ENCODE measurements around the gene MCTS1.
"Not testable (repeated sequence)": the region's sequence is repeated elsewhere in the genome, so short reads cannot be mapped to it uniquely, and the experiment has no call there.

The MCTS1 gene, protein sequence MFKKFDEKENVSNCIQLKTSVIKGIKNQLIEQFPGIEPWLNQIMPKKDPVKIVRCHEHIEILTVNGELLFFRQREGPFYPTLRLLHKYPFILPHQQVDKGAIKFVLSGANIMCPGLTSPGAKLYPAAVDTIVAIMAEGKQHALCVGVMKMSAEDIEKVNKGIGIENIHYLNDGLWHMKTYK

DNA sequence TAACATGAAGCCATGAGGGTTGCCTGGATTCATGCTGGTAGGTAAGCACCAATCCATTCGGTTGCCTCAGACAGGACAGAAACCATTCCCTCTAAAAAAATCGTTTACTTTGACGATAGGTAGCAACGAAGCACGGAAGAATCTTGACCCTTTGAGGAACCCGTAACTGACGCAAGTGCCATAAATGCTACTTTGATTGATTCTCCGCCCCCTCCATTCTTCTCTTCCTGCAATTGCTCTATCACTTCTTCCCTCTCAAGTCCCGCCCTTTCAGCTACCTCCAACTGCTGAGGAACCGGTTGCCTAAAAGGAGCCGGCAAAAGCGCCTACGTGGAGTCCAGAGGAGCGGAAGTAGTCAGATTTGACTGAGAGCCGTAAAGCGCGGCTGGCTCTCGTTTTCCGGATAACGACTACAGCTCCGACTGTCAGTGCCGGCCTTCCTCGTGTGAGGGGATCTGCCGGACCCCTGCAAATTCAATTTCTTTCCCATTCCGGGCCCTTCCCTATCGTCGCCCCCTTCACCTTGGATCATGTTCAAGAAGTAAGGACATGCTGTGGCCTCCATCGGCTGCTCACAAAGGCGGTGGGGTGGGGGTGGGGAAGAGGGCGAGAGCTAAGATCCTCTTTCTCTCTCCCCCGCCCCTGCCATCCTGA is at the start of gene MCTS1:
Gene MCTS1 (plus strand): TSS at position 395 of the 654 bp plus-strand sequence. CDS start 136 bp downstream, at position 531.
- Mint-ChIP-seq H3K27me3 (no peaks in the 10 kb centered on the region), H3K27ac (peak within 1 kb of the TSS; percentile 100), H3K4me1 (peaks cover 17% of the 10 kb centered on the region), H3K4me3 (peak within 1 kb of the TSS; percentile 96), H3K36me3 (peaks cover 11% of the 10 kb centered on the region), H3K9me3 (no peaks in the 10 kb centered on the region)
- peak; percentile 88 for DNase-seq
- CTCF ChIA-PET = interaction anchor here (1.0 kb wide), 1 partner anchor 42 kb away, joined by 3 read pairs; no protein-coding TSS in a partner anchor

DNA sequence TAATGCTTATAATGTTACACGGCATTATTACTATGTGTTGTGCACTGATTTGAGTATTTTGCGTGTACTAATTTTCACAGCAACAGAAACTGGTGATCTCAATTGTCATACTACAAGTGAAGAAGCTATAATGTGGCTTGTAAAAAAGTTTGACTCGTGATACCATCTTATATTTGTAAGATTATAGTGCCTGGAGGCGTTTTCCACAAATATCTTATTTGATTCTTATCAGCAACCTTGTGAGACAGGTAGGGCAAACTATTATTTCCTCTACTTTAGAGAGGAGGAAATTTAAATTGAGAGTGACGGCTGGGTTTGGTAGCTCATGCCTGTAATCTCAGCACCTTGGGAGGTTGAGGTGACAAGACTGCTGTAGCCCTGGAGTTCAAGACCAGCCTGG is 47.6 kb upstream of the MCTS1 start:
- H3K4me3 Mint-ChIP-seq = no peak overlapping the region
- no peak overlapping the region for H3K27ac Mint-ChIP-seq

DNA sequence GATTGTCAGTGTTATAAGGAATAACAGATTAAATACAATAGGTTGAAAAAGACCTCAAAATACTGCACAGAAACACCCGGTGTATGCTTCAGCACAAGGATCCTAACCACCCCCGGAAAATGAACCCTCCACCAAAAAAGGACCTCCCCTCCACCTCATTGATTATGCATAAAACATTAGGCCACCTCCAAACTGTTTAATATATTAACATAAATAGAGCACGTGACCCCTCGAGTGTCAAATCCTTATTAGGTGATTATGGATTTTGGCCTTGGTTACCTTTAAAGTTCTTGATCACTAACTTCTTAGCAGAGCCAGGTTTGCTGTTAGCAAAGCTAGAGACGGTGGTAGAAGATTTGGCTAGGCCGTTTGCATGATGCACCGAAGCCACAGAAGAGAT is 44.1 kb upstream of the MCTS1 start:
- H3K9me3 Mint-ChIP-seq = no peaks in the 10 kb centered on the region
- H3K27me3 Mint-ChIP-seq = no peaks in the 10 kb centered on the region
- peaks cover 21% of the 10 kb centered on the region for H3K36me3 Mint-ChIP-seq
- H3K27ac Mint-ChIP-seq = peak overlapping the region; percentile 98
- CTCF ChIA-PET = interaction anchor here (0.7 kb wide), 2 partner anchors 309 to 716 kb away, joined by 3 read pairs; no protein-coding TSS in a partner anchor
- peak; percentile 20 for DNase-seq
- peaks cover 39% of the 10 kb centered on the region for H3K4me1 Mint-ChIP-seq
- peak overlapping the region; percentile 93 for H3K4me3 Mint-ChIP-seq

More for the DNA sequence above, 47.6 kb upstream of the MCTS1 start:
- H3K9me3 Mint-ChIP-seq = no peaks in the 10 kb centered on the region
- peaks cover 33% of the 10 kb centered on the region for H3K4me1 Mint-ChIP-seq
- no peak for DNase-seq
- no peaks in the 10 kb centered on the region for H3K27me3 Mint-ChIP-seq
- CTCF ChIA-PET = no interaction called here
- H3K36me3 Mint-ChIP-seq = peaks cover 27% of the 10 kb centered on the region

DNA sequence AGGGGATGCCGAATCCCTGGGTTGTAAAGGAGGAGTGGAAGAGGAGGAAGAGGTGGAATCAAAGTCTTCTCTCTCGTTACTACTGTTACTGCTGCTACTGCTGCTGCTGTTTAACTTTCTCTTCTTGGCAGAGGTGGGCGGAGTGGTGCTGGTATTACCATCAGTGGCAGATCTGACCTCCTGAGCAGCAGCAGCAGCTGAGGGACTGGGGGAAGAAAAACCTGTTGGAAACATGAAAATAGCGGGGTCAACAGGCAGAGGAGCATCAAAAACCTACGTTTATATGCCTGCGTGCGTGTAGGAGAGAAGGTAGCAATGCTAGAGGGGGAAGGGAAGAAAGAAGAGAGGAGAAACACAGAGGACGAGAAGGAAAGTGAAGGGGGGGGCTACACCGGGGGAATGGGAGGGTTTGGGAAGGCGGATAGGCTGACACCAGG is 43.5 kb upstream of the MCTS1 start:
- Mint-ChIP-seq H3K9me3 (no peaks in the 10 kb centered on the region), H3K4me3 (peak overlapping the region; percentile 93), H3K27ac (peak overlapping the region; percentile 98), H3K36me3 (peaks cover 21% of the 10 kb centered on the region), H3K4me1 (peaks cover 35% of the 10 kb centered on the region), H3K27me3 (no peaks in the 10 kb centered on the region)
- CTCF ChIA-PET = interaction anchor here (0.7 kb wide), 2 partner anchors 309 to 717 kb away, joined by 3 read pairs; no protein-coding TSS in a partner anchor
- peak; percentile 56 for DNase-seq

DNA sequence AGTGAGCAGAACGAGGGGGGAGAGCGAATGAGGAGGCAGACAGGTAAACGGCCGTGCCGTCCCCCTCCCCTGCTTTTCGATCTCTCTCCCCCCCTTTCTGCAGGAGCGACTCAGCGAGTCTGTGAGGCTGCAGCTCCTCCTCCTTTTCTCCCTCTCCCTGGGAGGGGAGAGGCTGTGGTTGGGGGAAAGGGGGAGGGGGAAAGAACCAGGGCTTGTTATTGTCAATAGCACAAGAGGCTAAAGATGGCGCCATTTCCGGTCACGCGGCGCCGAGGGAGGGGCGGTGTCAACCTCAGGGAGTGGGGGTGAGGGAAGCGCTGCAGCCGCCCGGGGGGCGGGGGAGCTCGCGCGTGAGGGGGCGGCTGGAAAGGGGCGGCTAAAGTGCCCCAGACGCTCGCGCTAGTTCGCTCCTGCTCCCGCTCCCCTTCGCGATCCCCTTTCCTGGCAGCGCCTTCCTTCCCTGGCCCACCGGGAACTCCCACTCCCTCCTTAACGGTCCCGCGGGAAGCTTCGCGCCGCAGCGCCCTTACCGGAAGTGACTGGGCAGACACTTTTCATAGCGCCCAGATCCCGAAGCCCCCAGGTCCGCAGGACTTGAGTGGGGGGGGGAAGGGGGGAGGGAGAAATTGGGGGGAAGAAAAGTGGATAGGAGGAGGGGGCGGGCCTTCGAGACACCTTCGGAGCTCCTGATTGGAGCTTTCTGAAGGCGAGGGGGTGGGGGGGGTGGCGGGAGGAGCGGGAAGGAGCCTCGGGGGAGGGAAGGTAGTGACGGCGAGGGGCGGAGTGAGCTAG is 42.9 kb upstream of the MCTS1 start, which contains the start of gene CUL4B:
Gene CUL4B (minus strand): TSS at position 121 of the 792 bp plus-strand sequence. CDS start 324 bp downstream, outside the sequence.
- Mint-ChIP-seq H3K4me3 (peak within 1 kb of the TSS; percentile 93), H3K27ac (peak within 1 kb of the TSS; percentile 98), H3K36me3 (peaks cover 20% of the 10 kb centered on the region), H3K4me1 (peaks cover 34% of the 10 kb centered on the region), H3K27me3 (no peaks in the 10 kb centered on the region), H3K9me3 (no peaks in the 10 kb centered on the region)
- DNase-seq = peak; percentile 95
- CTCF ChIA-PET = interaction anchor here (0.7 kb wide), 2 partner anchors 24 to 717 kb away, joined by 3 read pairs; no protein-coding TSS in a partner anchor

DNA sequence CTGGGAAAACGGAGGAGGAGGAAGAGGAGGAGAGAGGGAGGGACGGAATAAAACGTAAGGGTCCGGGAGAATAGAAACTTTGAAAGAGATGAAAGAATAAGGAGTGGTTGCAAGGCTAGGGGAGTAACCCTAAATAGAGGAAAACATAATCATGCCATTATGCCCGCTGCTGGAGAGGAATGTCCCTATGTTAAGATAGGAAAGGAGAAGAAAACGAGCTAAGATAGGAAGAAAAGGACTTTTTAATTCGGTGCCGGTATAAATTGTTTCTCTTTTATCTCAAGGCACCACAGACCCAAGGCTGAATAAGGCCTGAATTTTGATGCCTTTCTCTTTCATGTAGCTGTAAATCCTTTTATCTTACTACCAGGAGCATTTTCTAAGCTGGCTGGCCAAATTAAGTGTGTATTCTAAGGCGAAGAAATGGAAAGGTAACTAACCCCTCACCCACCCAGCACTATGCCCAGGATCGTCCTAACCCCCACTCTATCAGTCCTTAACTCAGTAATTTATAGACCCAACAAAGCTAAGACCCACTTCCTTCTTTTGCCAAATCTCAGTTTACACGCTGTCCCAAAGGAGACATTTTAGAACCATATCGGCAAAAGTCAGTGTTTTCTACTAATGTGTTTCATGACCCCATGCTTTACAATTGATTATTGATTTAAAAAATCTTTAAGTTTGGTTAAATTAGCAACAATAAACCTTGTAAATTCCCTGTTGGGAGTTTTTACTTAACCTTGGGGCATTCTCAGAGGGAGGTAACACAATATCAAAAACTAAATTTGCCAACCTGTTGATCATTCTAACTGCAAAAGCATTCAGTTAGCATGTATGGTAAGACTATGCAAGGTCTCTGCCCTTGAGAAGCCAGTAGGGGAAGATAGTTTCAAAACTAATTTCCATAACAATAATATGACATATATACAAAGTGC is 42.0 kb upstream of the MCTS1 start:
- CTCF ChIA-PET = interaction anchor here (0.7 kb wide), 3 partner anchors 23 to 54 kb away, joined by 3 read pairs; no protein-coding TSS in a partner anchor
- H3K4me1 Mint-ChIP-seq = peaks cover 29% of the 10 kb centered on the region
- H3K27me3 Mint-ChIP-seq = no peaks in the 10 kb centered on the region
- peak overlapping the region; percentile 98 for H3K27ac Mint-ChIP-seq
- H3K9me3 Mint-ChIP-seq = no peaks in the 10 kb centered on the region
- no peak for DNase-seq
- peak overlapping the region; percentile 93 for H3K4me3 Mint-ChIP-seq
- H3K36me3 Mint-ChIP-seq = peaks cover 15% of the 10 kb centered on the region

DNA sequence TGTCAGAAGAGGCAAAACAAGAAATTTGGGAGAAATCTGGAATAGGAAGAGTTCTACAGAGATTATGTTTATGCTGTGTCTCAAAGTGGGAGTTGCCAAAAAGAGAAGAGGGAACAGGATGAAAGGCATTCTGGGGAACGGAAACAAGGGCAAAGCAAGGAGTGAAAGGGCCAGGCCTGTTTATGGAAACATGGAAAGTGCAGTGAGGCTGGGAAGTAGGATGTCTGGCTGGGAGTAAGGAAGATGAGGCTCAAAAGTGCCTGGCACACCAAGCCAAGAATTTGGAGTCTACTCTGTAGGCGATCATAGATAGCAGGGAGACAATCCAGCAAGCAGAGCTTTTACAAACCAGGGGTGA is 41.4 kb upstream of the MCTS1 start:
- H3K36me3 Mint-ChIP-seq = peaks cover 12% of the 10 kb centered on the region
- H3K4me3 Mint-ChIP-seq = no peak overlapping the region
- DNase-seq = no peak
- CTCF ChIA-PET = no interaction called here
- H3K27ac Mint-ChIP-seq = no peak overlapping the region
- no peaks in the 10 kb centered on the region for H3K27me3 Mint-ChIP-seq
- H3K9me3 Mint-ChIP-seq = no peaks in the 10 kb centered on the region
- H3K4me1 Mint-ChIP-seq = peaks cover 24% of the 10 kb centered on the region

DNA sequence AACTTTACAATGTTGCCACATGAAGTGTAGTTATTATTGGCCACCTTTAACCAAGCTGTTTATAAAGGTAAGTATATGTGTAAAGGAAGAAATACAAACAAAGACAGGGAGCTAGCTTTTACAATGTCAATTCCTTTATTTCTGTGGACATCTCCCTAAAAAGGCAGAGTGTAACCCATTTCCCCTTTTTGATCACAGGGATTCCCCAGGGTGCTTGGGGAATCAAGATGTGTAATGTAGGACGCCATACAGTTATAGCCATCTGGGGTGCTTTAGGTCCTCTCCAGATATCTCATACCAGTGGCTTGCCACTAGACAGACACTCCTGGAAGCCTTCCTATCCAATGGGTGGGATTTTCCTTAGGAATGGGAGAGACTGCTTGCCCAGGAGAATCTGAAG is 39.0 kb upstream of the MCTS1 start:
- H3K4me3 Mint-ChIP-seq = no peak overlapping the region
- CTCF ChIA-PET = no interaction called here

DNA sequence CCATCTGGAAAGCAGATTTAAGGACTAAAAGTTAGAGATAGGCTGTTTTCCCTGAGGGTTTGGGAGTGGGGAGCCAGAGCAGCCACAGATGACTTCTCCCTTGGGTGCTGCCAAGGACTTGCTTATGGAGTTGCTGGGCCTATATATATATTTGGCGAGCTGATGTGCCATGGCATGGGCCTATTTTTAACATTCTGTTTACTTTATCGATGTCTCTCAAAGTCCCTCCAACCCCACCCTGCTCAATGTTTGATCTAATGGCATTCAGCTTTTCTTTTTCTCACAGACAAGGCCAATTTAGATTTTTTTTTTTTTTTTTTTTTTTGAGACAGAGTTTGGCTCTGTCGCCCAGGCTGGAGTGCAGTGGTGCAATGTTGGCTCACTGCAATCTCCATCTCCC is 37.1 kb upstream of the MCTS1 start:
- Mint-ChIP-seq H3K4me1 (peaks cover 13% of the 10 kb centered on the region), H3K27ac (no peak overlapping the region), H3K4me3 (no peak overlapping the region), H3K9me3 (no peaks in the 10 kb centered on the region), H3K27me3 (no peaks in the 10 kb centered on the region), H3K36me3 (no peaks in the 10 kb centered on the region)
- DNase-seq = no peak
- CTCF ChIA-PET = no interaction called here

More for the DNA sequence above, 39.0 kb upstream of the MCTS1 start:
- H3K4me1 Mint-ChIP-seq = peaks cover 12% of the 10 kb centered on the region
- H3K9me3 Mint-ChIP-seq = no peaks in the 10 kb centered on the region
- H3K27ac Mint-ChIP-seq = no peak overlapping the region
- no peaks in the 10 kb centered on the region for H3K27me3 Mint-ChIP-seq
- H3K36me3 Mint-ChIP-seq = peaks cover under 1% of the 10 kb centered on the region
- DNase-seq = no peak

DNA sequence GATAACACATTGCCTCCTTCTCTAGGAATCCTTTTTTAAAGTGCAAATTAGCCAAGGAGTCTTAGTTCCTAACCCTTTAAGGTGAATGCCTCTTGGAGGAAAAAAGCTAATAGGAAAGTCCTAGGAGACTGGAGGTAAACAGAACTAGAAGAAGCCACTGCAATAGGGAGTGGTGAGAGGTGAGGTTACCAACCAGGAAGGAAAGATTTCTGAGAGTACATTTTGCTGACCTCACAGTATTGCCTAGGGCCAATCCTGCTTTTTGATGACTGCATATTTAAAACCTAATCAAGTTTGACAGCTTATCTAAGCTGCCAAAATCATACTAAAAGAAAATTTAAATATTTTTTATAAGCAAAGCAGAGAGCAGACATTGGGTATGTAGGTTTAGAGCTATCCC is 35.9 kb upstream of the MCTS1 start:
- Mint-ChIP-seq H3K9me3 (no peaks in the 10 kb centered on the region), H3K27me3 (no peaks in the 10 kb centered on the region), H3K4me3 (no peak overlapping the region), H3K36me3 (no peaks in the 10 kb centered on the region), H3K27ac (no peak overlapping the region), H3K4me1 (peaks cover 4% of the 10 kb centered on the region)
- CTCF ChIA-PET = no interaction called here
- DNase-seq = no peak

DNA sequence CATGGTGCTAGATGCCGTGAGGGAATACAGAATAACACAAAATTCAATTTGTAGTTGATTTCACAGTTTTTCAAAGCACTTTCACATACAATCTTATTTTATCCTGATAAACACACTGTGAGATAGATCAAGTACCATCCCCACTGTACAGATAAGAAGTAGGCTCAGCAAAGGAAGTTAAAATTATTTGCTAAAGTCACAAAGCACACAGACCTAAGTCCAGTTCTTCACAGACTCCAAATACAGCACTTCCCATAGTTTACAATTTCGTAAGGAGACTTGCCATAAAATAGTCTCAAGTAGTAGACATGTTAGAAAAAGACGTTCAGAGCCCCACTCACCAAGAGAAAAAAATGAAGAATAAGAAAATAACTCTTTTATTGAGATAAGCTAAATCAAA is 35.3 kb upstream of the MCTS1 start:
- Mint-ChIP-seq H3K4me1 (peaks cover 4% of the 10 kb centered on the region), H3K27me3 (no peaks in the 10 kb centered on the region), H3K27ac (no peak overlapping the region), H3K9me3 (no peaks in the 10 kb centered on the region), H3K4me3 (no peak overlapping the region), H3K36me3 (no peaks in the 10 kb centered on the region)
- DNase-seq = no peak
- CTCF ChIA-PET = no interaction called here

DNA sequence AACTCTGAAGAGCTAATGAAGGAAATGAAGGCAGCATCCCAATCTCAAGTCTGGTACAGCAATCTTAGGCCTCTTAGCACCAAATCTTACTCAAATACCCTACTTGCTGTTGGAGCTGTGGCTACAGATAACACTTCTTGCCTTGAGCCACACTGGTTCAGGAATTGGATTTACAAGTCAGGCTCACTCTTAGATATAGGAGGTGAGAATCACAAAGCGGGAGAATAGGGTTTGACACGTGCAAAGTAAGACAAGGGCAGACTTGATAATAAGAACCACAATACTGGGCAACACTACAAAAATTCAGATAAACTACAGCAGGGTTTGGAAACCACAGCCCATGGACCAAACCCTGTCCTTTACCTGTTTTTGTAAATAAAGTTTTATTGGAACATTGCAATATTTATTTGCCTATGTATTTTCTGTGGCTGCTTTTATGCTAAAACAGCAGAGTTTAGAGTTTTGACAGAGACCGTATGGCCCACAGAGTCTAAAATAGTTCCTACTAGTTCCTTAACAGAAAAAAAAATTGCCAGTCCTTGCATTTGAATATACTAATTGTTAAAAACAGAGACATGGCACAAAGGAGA is 33.8 kb upstream of the MCTS1 start:
- no peaks in the 10 kb centered on the region for H3K9me3 Mint-ChIP-seq
- peaks cover 4% of the 10 kb centered on the region for H3K4me1 Mint-ChIP-seq
- H3K27ac Mint-ChIP-seq = no peak overlapping the region
- no peak for DNase-seq
- CTCF ChIA-PET = no interaction called here
- no peaks in the 10 kb centered on the region for H3K36me3 Mint-ChIP-seq
- H3K4me3 Mint-ChIP-seq = no peak overlapping the region
- no peaks in the 10 kb centered on the region for H3K27me3 Mint-ChIP-seq

DNA sequence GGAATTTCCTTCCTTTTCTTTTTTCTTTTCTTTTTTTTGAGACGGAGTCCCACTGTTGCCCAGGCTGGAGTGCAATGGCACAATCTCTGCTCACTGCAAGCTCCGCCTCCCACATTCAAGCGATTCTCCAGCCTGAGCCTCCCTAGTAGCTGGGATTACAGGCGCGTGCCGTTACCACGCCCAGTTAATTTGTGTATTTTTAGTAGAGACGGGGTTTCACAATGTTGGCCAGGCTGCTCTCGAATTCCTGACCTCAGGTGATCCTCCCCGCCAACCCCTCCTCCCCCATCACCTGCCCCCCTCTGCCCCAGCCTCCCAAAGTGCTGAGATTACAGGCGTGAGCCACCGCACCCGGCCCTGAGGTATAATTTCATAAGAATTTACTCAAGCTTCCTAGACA is 30.1 kb upstream of the MCTS1 start:
- H3K4me1 Mint-ChIP-seq, H3K27ac Mint-ChIP-seq, DNase-seq, H3K4me3 Mint-ChIP-seq, H3K9me3 Mint-ChIP-seq, H3K27me3 Mint-ChIP-seq, CTCF ChIA-PET, H3K36me3 Mint-ChIP-seq: not testable (repeated sequence)

Data from activated naive CD4-positive, alpha-beta T cell treated with anti-CD3 and anti-CD28 coated beads, Interleukin-2, amount 10 ng/mL, durations not matched to agents 7 days and 5 days (primary cell).